DOHH2 (cell line): ENCODE measurements around the gene PPP2R2B.

Experiments
- H3F3A ChIP-seq: fragments of 200-600 bp; sonication (generic), shearing (Covaris generic); 2 replicates; pipeline ENCODE4 v1.6.0; 2016; ENCODE audit warnings: antibody characterized with exemption, mild to moderate bottlenecking; ENCODE audit not compliant: control insufficient read depth, insufficient read depth
- H3K27ac ChIP-seq: fragments of 200-600 bp; sonication (generic); 2 replicates; pipeline ENCODE4 v1.5.1; 2014; ENCODE audit warnings: low read depth, mild to moderate bottlenecking, low read length, moderate library complexity
- H3K27me3 ChIP-seq: fragments of 200-600 bp; sonication (generic); 2 replicates; pipeline ENCODE4 v1.6.1; 2014; ENCODE audit warnings: mild to moderate bottlenecking, low read length, mixed read lengths; ENCODE audit not compliant: control insufficient read depth
- H3K36me3 ChIP-seq: fragments of 200-600 bp; sonication (generic); 2 replicates; pipeline ENCODE4 v1.6.1; 2014; ENCODE audit warnings: mild to moderate bottlenecking, low read length, moderate library complexity, mixed read lengths; ENCODE audit not compliant: control insufficient read depth
- H3K4me1 ChIP-seq: fragments of 200-600 bp; sonication (generic); 2 replicates; pipeline ENCODE4 v1.6.1; 2014; ENCODE audit warnings: mild to moderate bottlenecking, low read length, mixed read lengths; ENCODE audit not compliant: control insufficient read depth
- H3K4me2 ChIP-seq: fragments of 200-600 bp; sonication (generic); 2 replicates; pipeline ENCODE4 v1.6.0; 2014; ENCODE audit warnings: mild to moderate bottlenecking, low read length, moderate library complexity
- H3K4me3 ChIP-seq: fragments of 200-600 bp; sonication (generic); 2 replicates; pipeline ENCODE4 v1.5.1; 2014; ENCODE audit warnings: mild to moderate bottlenecking, low read length, mixed read lengths
- H3K79me2 ChIP-seq: fragments of 200-600 bp; sonication (generic); 2 replicates; pipeline ENCODE4 v1.6.1; 2014; ENCODE audit warnings: mild to moderate bottlenecking, low read length, mixed read lengths; ENCODE audit not compliant: control insufficient read depth
- H3K9me2 ChIP-seq: fragments of 200-600 bp; sonication (generic); replicated peaks from 2 replicates; pipeline ENCODE4 v1.6.1; 2014; ENCODE audit warnings: mild to moderate bottlenecking, low read length, mixed read lengths; ENCODE audit not compliant: control insufficient read depth
- H3K9me3 ChIP-seq: fragments of 200-600 bp; sonication (generic); 2 replicates; pipeline ENCODE4 v1.6.1; 2014; ENCODE audit warnings: antibody characterized with exemption, low read length, mixed read lengths; ENCODE audit not compliant: control insufficient read depth, insufficient read depth
- H4K20me1 ChIP-seq: fragments of 200-600 bp; sonication (generic); 2 replicates; pipeline ENCODE4 v1.6.0; 2014; ENCODE audit warnings: low read depth, mild to moderate bottlenecking, antibody characterized with exemption, low read length, moderate library complexity; ENCODE audit not compliant: control insufficient read depth, insufficient read depth
- CTCF ChIP-seq: fragments of 200-600 bp; sonication (generic); IDR thresholded peaks from one replicate; pipeline ENCODE4 v1.5.1; 2014; ENCODE audit warnings: antibody characterized with exemption, mild to moderate bottlenecking, low read depth, low read length; ENCODE audit not compliant: poor library complexity, severe bottlenecking
- EZH2phosphoT487 ChIP-seq: fragments of 200-600 bp; sonication (generic); IDR thresholded peaks from 2 replicates; pipeline ENCODE4 v1.6.1; 2017; ENCODE audit warnings: borderline replicate concordance, mild to moderate bottlenecking, antibody characterized with exemption, low read length, moderate library complexity, mixed read lengths

Gene PPP2R2B

GRCh38 chr5:146697211-146697610, 181.3 kb downstream of the PPP2R2B start:
- Histone ChIP-seq H3K9me2 (no peaks in the 10 kb centered on the region), H3K9me3 (no peaks in the 10 kb centered on the region), H3F3A (no peaks in the 10 kb centered on the region), H3K79me2 (no peaks in the 10 kb centered on the region), H3K27ac (no peak overlapping the region), H3K4me3 (no peak overlapping the region), H3K4me1 (no peaks in the 10 kb centered on the region), H3K36me3 (no peaks in the 10 kb centered on the region), H4K20me1 (no peaks in the 10 kb centered on the region), H3K4me2 (no peak overlapping the region), H3K27me3 (no peaks in the 10 kb centered on the region)
- TF ChIP-seq CTCF (no peak), EZH2phosphoT487 (no peak)

- Histone ChIP-seq H3K27me3 (no peaks in the 10 kb centered on the region), H3K4me1 (no peaks in the 10 kb centered on the region), H3K9me3 (no peaks in the 10 kb centered on the region), H3K4me3 (no peak overlapping the region), H3K4me2 (no peak overlapping the region), H3K36me3 (no peaks in the 10 kb centered on the region), H3F3A (no peaks in the 10 kb centered on the region), H3K79me2 (no peaks in the 10 kb centered on the region), H3K9me2 (no peaks in the 10 kb centered on the region), H4K20me1 (no peaks in the 10 kb centered on the region), H3K27ac (no peak overlapping the region)
- TF ChIP-seq CTCF (no peak), EZH2phosphoT487 (no peak)
These were observed 182.9 kb downstream of the PPP2R2B start for GRCh38 chr5:146695646-146696045.

- no peaks in the 10 kb centered on the region for H3F3A ChIP-seq
- H3K79me2 ChIP-seq: no peaks in the 10 kb centered on the region
- no peaks in the 10 kb centered on the region for H4K20me1 ChIP-seq
- H3K27me3 ChIP-seq: no peaks in the 10 kb centered on the region
- H3K9me3 ChIP-seq: no peaks in the 10 kb centered on the region
- H3K9me2 ChIP-seq: no peaks in the 10 kb centered on the region
- no peak overlapping the region for H3K4me2 ChIP-seq
- no peaks in the 10 kb centered on the region for H3K36me3 ChIP-seq
- H3K4me1 ChIP-seq: no peaks in the 10 kb centered on the region
- no peak overlapping the region for H3K4me3 ChIP-seq
- TF ChIP-seq EZH2phosphoT487 (no peak), CTCF (no peak)
- H3K27ac ChIP-seq: no peak overlapping the region
These were observed 187.6 kb downstream of the PPP2R2B start for GRCh38 chr5:146690880-146691355.

GRCh38 chr5:146687630-146688029, 190.9 kb downstream of the PPP2R2B start:
- H3K9me2 ChIP-seq: no peaks in the 10 kb centered on the region
- H3K79me2 ChIP-seq: no peaks in the 10 kb centered on the region
- no peak overlapping the region for H3K27ac ChIP-seq
- H4K20me1 ChIP-seq: no peaks in the 10 kb centered on the region
- H3K4me1 ChIP-seq: no peaks in the 10 kb centered on the region
- TF ChIP-seq CTCF: no peak
- no peak for TF ChIP-seq EZH2phosphoT487
- no peaks in the 10 kb centered on the region for H3K36me3 ChIP-seq
- no peaks in the 10 kb centered on the region for H3K9me3 ChIP-seq
- H3K4me3 ChIP-seq: no peak overlapping the region
- H3F3A ChIP-seq: no peaks in the 10 kb centered on the region
- no peaks in the 10 kb centered on the region for H3K27me3 ChIP-seq
- no peak overlapping the region for H3K4me2 ChIP-seq
